H1 (cell line): ENCODE measurements around the gene CUL1. TPM values are rescaled to one million over a fixed set of nuclear protein-coding genes. Genes with fewer than 3 reads are reported as not detected.

ENCODE experiments used
- TBP ChIP-seq: IDR thresholded peaks from 2 replicates; pipeline ENCODE4 v1.6.1; 2011; ENCODE audit warnings: low read depth, low read length, improper control_type of control experiment
- polyA plus RNA-seq, 7 experiments: library from polyadenylated mRNA; depleted of rRNA in 3 of 7; stranded (reverse) in 5 of 7; unstranded in 2 of 7; fragments of >200 nt in 5 of 7; fragments of 200-250 nt in 2 of 7; gene quantifications; 1 replicate in 5 of 7; 2 replicates in 1 of 7; 4 replicates in 1 of 7; pipeline versions ENCODE4 v1.2.1 to v1.2.3, GENCODE V29; 2011 to 2013; ENCODE audit warnings: missing spikeins in 2 of 7, mixed read lengths in 2 of 7
- total RNA-seq: library from RNA; stranded (reverse); fragmentation: NEBNext Ultra II Directional; extraction: Animal tissue kit (Norgen Biotek cat#: 25700); gene quantifications from 2 replicates; pipeline ENCODE4 v1.2.1, GENCODE V29; 2021

The CUL1 gene
- total and polyA plus RNA-seq, 2 of the 8 experiments (the other 6 are each of a cell fraction or from before 2014, with no cell fraction given), result 33.0 to 77.3 TPM

DNA sequence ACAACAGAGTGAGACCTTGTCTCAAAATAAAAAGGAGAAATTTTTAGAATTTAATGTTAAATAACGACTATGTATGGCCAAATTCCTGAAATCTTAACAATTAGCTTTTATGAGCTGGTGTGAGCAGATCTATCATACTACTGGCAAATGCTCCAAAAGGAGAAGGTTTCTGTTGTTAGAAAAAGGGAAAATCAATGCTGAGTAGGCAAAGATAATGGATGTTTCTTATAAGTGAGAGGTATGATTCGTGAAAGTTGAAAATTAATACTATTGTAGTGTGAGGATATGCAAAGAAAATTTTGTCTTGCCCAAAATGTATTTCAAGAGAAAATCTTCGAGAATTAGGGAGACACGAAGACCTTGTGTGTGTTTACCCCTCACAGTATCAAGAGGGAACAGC, 40.8 kb upstream of the CUL1 start (continued):
- TF ChIP-seq TBP, result no peak
- TF ChIP-seq, all 59 proteins: peak for 0
